AG09309 (cell line): ENCODE measurements around the gene LCE2C.

ENCODE experiments used
- DNase-seq: peaks from one replicate; pipeline ENCODE4 v3.0.0-alpha.2; 2010; ENCODE audit warnings: low read depth
- H3K4me3 ChIP-seq: 2 replicates; pipeline ENCODE4 v1.5.1; 2011; ENCODE audit warnings: mild to moderate bottlenecking, low read depth, low read length, moderate library complexity; ENCODE audit not compliant: control insufficient read depth
- TF ChIP-seq, protein P1 (sequence below): IDR thresholded peaks from 2 replicates; pipeline ENCODE4 v1.5.1; 2011; ENCODE audit warnings: mild to moderate bottlenecking, low read depth, low read length, inconsistent platforms; ENCODE audit not compliant: insufficient read depth, control insufficient read depth; ENCODE audit errors: missing control alignments

The LCE2C gene

DNA sequence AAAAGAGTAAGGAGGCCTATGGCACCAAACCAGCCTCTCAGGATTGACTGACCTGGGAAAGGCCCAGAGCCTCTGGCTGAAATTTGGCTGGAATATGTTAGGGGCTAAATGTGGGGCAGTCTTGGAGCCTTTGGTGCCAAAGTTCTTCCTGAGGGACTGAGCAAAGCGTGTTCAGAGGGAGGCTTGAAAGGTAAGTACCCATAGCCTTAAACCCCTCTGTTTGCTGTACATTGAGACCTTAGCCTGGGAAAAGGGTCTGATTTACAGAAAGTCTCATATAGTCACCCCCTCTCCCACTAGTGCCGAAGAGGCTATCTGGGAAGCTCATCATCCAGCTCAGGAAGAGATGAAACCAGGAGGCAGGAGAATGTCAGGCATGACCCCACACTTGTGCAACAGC lies 32.8 kb downstream of the LCE2C start, which contains the start of gene LCE4A:
TSS of gene LCE4A (plus strand) at position 301 of the 400 bp plus-strand sequence. CDS start 916 bp downstream, outside the sequence.
- H3K4me3 ChIP-seq = no peak within 1 kb of the TSS
- no peak for DNase-seq
- TF ChIP-seq, protein P1, sequence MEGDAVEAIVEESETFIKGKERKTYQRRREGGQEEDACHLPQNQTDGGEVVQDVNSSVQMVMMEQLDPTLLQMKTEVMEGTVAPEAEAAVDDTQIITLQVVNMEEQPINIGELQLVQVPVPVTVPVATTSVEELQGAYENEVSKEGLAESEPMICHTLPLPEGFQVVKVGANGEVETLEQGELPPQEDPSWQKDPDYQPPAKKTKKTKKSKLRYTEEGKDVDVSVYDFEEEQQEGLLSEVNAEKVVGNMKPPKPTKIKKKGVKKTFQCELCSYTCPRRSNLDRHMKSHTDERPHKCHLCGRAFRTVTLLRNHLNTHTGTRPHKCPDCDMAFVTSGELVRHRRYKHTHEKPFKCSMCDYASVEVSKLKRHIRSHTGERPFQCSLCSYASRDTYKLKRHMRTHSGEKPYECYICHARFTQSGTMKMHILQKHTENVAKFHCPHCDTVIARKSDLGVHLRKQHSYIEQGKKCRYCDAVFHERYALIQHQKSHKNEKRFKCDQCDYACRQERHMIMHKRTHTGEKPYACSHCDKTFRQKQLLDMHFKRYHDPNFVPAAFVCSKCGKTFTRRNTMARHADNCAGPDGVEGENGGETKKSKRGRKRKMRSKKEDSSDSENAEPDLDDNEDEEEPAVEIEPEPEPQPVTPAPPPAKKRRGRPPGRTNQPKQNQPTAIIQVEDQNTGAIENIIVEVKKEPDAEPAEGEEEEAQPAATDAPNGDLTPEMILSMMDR = no peak

GRCh38 chr1:152718238-152718637 lies 43.2 kb downstream of the LCE2C start:
- TF ChIP-seq, protein P1 = no peak
- H3K4me3 ChIP-seq = no peak overlapping the region
- no peak for DNase-seq

GRCh38 chr1:152725261-152725660 lies 50.2 kb downstream of the LCE2C start:
- no peak for DNase-seq
- no peak overlapping the region for H3K4me3 ChIP-seq
- TF ChIP-seq, protein P1 = no peak
